Measurements from ENCODE around the gene BNC2. TPM values are rescaled to one million over a fixed set of nuclear protein-coding genes. Genes with fewer than 3 reads are reported as not detected.

BNC2 gene
- total and polyA plus RNA-seq, 7 experiments from 2014 or later: 0.05 to 1.5 (median 0.59) TPM; not detected in 3

- H3K27me3 ChIP-seq (ENCODE audit: control insufficient read depth in 2 of 2, insufficient read depth in 2 of 2, low read length in 2 of 2): no peaks in the 10 kb centered on the region
- H3K4me3 ChIP-seq (ENCODE audit: low read length): no peak overlapping the region
- Mint-ChIP-seq H3K36me3 (no peaks in the 10 kb centered on the region), H3K4me1 (no peaks in the 10 kb centered on the region), H3K9me3 (peaks cover 0 to 7% (median 2%) of the 10 kb centered on the region in 11 donors), H3K27me3 (no peaks in the 10 kb centered on the region), H3K27ac (no peak overlapping the region), H3K4me3 (no peak overlapping the region)
- POLR2A ChIA-PET: no interaction called here
- no peaks in the 10 kb centered on the region for H3K36me3 ChIP-seq (ENCODE audit: control insufficient read depth in 2 of 3, insufficient read depth in 3 of 3, low read length in 3 of 3)
- DNase-seq (no peak), ATAC-seq (no peak)
- H3K4me1 ChIP-seq (ENCODE audit: control insufficient read depth in 2 of 2, insufficient read depth in 2 of 2, low read length in 2 of 2): no peaks in the 10 kb centered on the region
- CTCF ChIA-PET: no interaction called here
- no peaks in the 10 kb centered on the region for H3K9me3 ChIP-seq (ENCODE audit: control insufficient read depth in 2 of 3, low read length in 3 of 3)
- intact Hi-C loops (cut with micrococcal nuclease): no loop called here
- H3K27ac ChIP-seq (ENCODE audit: low read depth, low read length): no peak overlapping the region
Observed at GRCh38 chr9:16679327-16679821, 191.1 kb downstream of the BNC2 start.

DNA sequence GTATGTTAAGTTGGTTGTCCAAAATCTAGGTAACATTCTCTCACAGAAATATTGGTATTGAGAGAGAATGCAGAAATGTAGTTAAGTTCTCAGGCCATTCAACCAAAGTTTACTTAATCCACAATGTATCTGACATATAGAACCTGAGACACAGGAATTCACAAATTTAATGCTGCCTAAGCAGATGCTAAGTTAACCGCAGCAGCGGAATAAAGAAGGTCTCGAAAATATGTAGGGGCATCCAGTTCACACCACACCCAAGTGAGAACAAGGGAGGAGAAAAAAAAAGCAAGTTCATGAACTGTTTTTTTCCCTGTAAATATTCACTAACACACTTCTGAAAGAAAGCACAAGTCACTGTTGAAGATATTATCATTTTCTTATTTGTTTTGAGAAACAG is 194.0 kb downstream of the BNC2 start:
- Mint-ChIP-seq H3K27me3 (no peaks in the 10 kb centered on the region), H3K9me3 (peaks cover 0 to 10% (median 1%) of the 10 kb centered on the region in 11 donors), H3K4me3 (no peak overlapping the region), H3K36me3 (no peaks in the 10 kb centered on the region), H3K4me1 (no peaks in the 10 kb centered on the region), H3K27ac (no peak overlapping the region)
- H3K27me3 ChIP-seq (ENCODE audit: control insufficient read depth in 2 of 2, insufficient read depth in 2 of 2, low read length in 2 of 2): no peaks in the 10 kb centered on the region
- H3K9me3 ChIP-seq (ENCODE audit: control insufficient read depth in 2 of 3, low read length in 3 of 3): no peaks in the 10 kb centered on the region
- ChIA-PET POLR2A (no interaction called here), CTCF (no interaction called here)
- H3K27ac ChIP-seq (ENCODE audit: low read depth, low read length): no peak overlapping the region
- H3K36me3 ChIP-seq (ENCODE audit: control insufficient read depth in 2 of 3, insufficient read depth in 3 of 3, low read length in 3 of 3): no peaks in the 10 kb centered on the region
- H3K4me3 ChIP-seq (ENCODE audit: low read length): no peak overlapping the region
- DNase-seq (no peak), ATAC-seq (no peak)
- intact Hi-C loops (cut with micrococcal nuclease): no loop called here
- H3K4me1 ChIP-seq (ENCODE audit: control insufficient read depth in 2 of 2, insufficient read depth in 2 of 2, low read length in 2 of 2): no peaks in the 10 kb centered on the region

- no peaks in the 10 kb centered on the region for H3K9me3 ChIP-seq (ENCODE audit: control insufficient read depth in 2 of 3, low read length in 3 of 3)
- no peak overlapping the region for H3K27ac ChIP-seq (ENCODE audit: low read depth, low read length)
- H3K4me1 Mint-ChIP-seq: peaks cover 0 to 1% (median 0%) of the 10 kb centered on the region in 7 donors
- no peak overlapping the region for H3K4me3 Mint-ChIP-seq
- ATAC-seq (no peak), DNase-seq (no peak)
- no peaks in the 10 kb centered on the region for H3K4me1 ChIP-seq (ENCODE audit: control insufficient read depth in 2 of 2, insufficient read depth in 2 of 2, low read length in 2 of 2)
- H3K27me3 ChIP-seq (ENCODE audit: control insufficient read depth in 2 of 2, insufficient read depth in 2 of 2, low read length in 2 of 2): no peaks in the 10 kb centered on the region
- peaks cover 0 to 10% (median 0%) of the 10 kb centered on the region in 11 donors for H3K9me3 Mint-ChIP-seq
- H3K27me3 Mint-ChIP-seq: no peaks in the 10 kb centered on the region
- H3K36me3 Mint-ChIP-seq: no peaks in the 10 kb centered on the region
- CTCF ChIA-PET: no interaction called here
- no peak overlapping the region for H3K4me3 ChIP-seq (ENCODE audit: low read length)
- POLR2A ChIA-PET: no interaction called here
- no peak overlapping the region for H3K27ac Mint-ChIP-seq
- no peaks in the 10 kb centered on the region for H3K36me3 ChIP-seq (ENCODE audit: control insufficient read depth in 2 of 3, insufficient read depth in 3 of 3, low read length in 3 of 3)
- intact Hi-C loops (cut with micrococcal nuclease): no loop called here
Observed at GRCh38 chr9:16675131-16675530, 195.3 kb downstream of the BNC2 start.

- DNase-seq (no peak), ATAC-seq (no peak)
- Mint-ChIP-seq H3K4me3 (no peak overlapping the region), H3K9me3 (peaks cover 0 to 10% (median 0%) of the 10 kb centered on the region in 11 donors), H3K27me3 (no peaks in the 10 kb centered on the region), H3K36me3 (no peaks in the 10 kb centered on the region), H3K4me1 (peaks cover 0 to 1% (median 0%) of the 10 kb centered on the region in 7 donors), H3K27ac (no peak overlapping the region)
- intact Hi-C loops (cut with micrococcal nuclease): no loop called here
- ChIA-PET POLR2A (no interaction called here), CTCF (no interaction called here)
- Histone ChIP-seq H3K9me3 (ENCODE audit: control insufficient read depth in 2 of 3, low read length in 3 of 3) (no peaks in the 10 kb centered on the region), H3K27me3 (ENCODE audit: control insufficient read depth in 2 of 2, insufficient read depth in 2 of 2, low read length in 2 of 2) (no peaks in the 10 kb centered on the region), H3K27ac (ENCODE audit: low read depth, low read length) (no peak overlapping the region), H3K36me3 (ENCODE audit: control insufficient read depth in 2 of 3, insufficient read depth in 3 of 3, low read length in 3 of 3) (no peaks in the 10 kb centered on the region), H3K4me1 (ENCODE audit: control insufficient read depth in 2 of 2, insufficient read depth in 2 of 2, low read length in 2 of 2) (no peaks in the 10 kb centered on the region), H3K4me3 (ENCODE audit: low read length) (no peak overlapping the region)
Observed at GRCh38 chr9:16673171-16673570, 197.3 kb downstream of the BNC2 start.

GRCh38 chr9:16672501-16672900 is 198.0 kb downstream of the BNC2 start:
- ChIA-PET CTCF (no interaction called here), POLR2A (no interaction called here)
- H3K36me3 Mint-ChIP-seq: no peaks in the 10 kb centered on the region
- H3K27ac Mint-ChIP-seq: no peak overlapping the region
- no peaks in the 10 kb centered on the region for H3K9me3 ChIP-seq (ENCODE audit: control insufficient read depth in 2 of 3, low read length in 3 of 3)
- H3K9me3 Mint-ChIP-seq: peaks cover 0 to 8% (median 0%) of the 10 kb centered on the region in 11 donors
- H3K36me3 ChIP-seq (ENCODE audit: control insufficient read depth in 2 of 3, insufficient read depth in 3 of 3, low read length in 3 of 3): no peaks in the 10 kb centered on the region
- no peak overlapping the region for H3K27ac ChIP-seq (ENCODE audit: low read depth, low read length)
- ATAC-seq: no peak
- DNase-seq: no peak
- no peaks in the 10 kb centered on the region for H3K27me3 Mint-ChIP-seq
- intact Hi-C loops (cut with micrococcal nuclease): no loop called here
- H3K27me3 ChIP-seq (ENCODE audit: control insufficient read depth in 2 of 2, insufficient read depth in 2 of 2, low read length in 2 of 2): no peaks in the 10 kb centered on the region
- no peak overlapping the region for H3K4me3 ChIP-seq (ENCODE audit: low read length)
- no peak overlapping the region for H3K4me3 Mint-ChIP-seq
- H3K4me1 ChIP-seq (ENCODE audit: control insufficient read depth in 2 of 2, insufficient read depth in 2 of 2, low read length in 2 of 2): no peaks in the 10 kb centered on the region
- H3K4me1 Mint-ChIP-seq: peaks cover 0 to 1% (median 0%) of the 10 kb centered on the region in 7 donors

DNA sequence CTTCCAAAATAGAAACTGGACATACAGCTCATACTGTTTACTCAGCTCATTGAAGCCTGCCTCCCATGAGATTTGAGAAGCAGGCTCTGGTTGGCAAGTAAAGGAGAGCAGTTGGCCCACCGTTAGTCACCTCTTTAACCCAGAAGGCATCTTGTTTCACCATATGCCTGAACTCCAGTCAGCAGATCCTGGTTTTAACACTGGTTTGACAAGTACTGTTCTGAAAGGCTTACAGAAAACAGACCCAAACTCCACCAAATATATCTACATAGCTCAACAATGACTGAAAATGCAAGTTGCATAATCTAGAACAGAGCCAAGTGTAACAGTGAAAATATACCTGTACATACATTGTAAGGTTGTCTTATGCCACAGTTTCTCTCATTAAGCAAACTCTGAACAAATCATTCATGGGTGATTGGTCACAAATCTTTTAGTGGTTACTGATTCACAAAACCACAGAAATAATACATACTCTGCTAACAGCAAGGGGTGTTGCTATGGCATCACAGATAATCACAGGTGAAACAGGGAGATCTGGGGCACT is 198.8 kb downstream of the BNC2 start:
- Mint-ChIP-seq H3K4me3 (no peak overlapping the region), H3K9me3 (peaks cover 0 to 8% (median 0%) of the 10 kb centered on the region in 11 donors), H3K4me1 (peaks cover 0 to 1% (median 0%) of the 10 kb centered on the region in 7 donors), H3K27me3 (no peaks in the 10 kb centered on the region), H3K27ac (no peak overlapping the region), H3K36me3 (no peaks in the 10 kb centered on the region)
- Histone ChIP-seq H3K9me3 (ENCODE audit: control insufficient read depth in 2 of 3, low read length in 3 of 3) (no peaks in the 10 kb centered on the region), H3K36me3 (ENCODE audit: control insufficient read depth in 2 of 3, insufficient read depth in 3 of 3, low read length in 3 of 3) (no peaks in the 10 kb centered on the region), H3K4me1 (ENCODE audit: control insufficient read depth in 2 of 2, insufficient read depth in 2 of 2, low read length in 2 of 2) (no peaks in the 10 kb centered on the region), H3K4me3 (ENCODE audit: low read length) (no peak overlapping the region), H3K27ac (ENCODE audit: low read depth, low read length) (no peak overlapping the region), H3K27me3 (ENCODE audit: control insufficient read depth in 2 of 2, insufficient read depth in 2 of 2, low read length in 2 of 2) (no peaks in the 10 kb centered on the region)
- DNase-seq: no peak
- ChIA-PET POLR2A (no interaction called here), CTCF (no interaction called here)
- ATAC-seq: no peak
- intact Hi-C loops (cut with micrococcal nuclease): no loop called here

GRCh38 chr9:16670791-16671190 is 199.7 kb downstream of the BNC2 start:
- Mint-ChIP-seq H3K27ac (no peak overlapping the region), H3K4me1 (peaks cover 0 to 1% (median 0%) of the 10 kb centered on the region in 7 donors), H3K9me3 (peaks cover 0 to 8% (median 0%) of the 10 kb centered on the region in 11 donors), H3K4me3 (no peak overlapping the region), H3K36me3 (no peaks in the 10 kb centered on the region), H3K27me3 (no peaks in the 10 kb centered on the region)
- no peaks in the 10 kb centered on the region for H3K9me3 ChIP-seq (ENCODE audit: control insufficient read depth in 2 of 3, low read length in 3 of 3)
- no peak for ATAC-seq
- intact Hi-C loops (cut with micrococcal nuclease): no loop called here
- H3K27me3 ChIP-seq (ENCODE audit: control insufficient read depth in 2 of 2, insufficient read depth in 2 of 2, low read length in 2 of 2): no peaks in the 10 kb centered on the region
- ChIA-PET POLR2A (no interaction called here), CTCF (no interaction called here)
- H3K4me3 ChIP-seq (ENCODE audit: low read length): no peak overlapping the region
- H3K4me1 ChIP-seq (ENCODE audit: control insufficient read depth in 2 of 2, insufficient read depth in 2 of 2, low read length in 2 of 2): no peaks in the 10 kb centered on the region
- no peaks in the 10 kb centered on the region for H3K36me3 ChIP-seq (ENCODE audit: control insufficient read depth in 2 of 3, insufficient read depth in 3 of 3, low read length in 3 of 3)
- H3K27ac ChIP-seq (ENCODE audit: low read depth, low read length): no peak overlapping the region
- no peak for DNase-seq

Data from naive thymus-derived CD4-positive, alpha-beta T cell (primary cell).